ENCODE data around the gene COL1A1.

Gene COL1A1

DNA sequence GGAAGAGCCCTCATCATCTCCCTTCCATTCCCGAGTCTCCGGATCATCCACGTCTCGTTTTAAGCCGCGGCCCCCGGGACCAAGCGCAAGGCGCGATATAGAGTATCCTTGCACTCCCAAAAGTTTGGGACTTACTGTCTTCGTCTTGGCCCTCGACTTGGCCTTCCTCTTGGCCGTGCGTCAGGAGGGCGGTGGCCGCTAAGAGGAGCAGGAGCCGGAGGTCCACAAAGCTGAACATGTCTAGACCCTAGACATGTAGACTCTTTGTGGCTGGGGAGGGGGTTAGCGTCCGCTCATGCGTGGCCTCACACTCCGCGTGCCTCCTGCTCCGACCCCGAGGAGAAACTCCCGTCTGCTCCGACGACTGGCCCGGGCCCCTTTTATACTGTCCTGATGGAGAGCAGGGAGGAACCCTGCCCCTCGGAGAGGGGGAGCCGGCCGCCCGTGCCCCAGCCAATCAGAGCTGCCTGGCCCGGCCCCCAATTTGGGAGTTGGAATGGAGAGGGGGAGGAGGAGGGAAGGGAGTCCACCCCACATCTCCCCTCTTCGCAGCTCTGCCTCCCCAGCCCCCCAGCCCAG, at the start of gene COL1A1:
COL1A1 (minus strand) TSS at position 356 of the 579 bp plus-strand sequence; CDS start at position 238, 118 bp downstream.
- no peak for DNase-seq

DNA sequence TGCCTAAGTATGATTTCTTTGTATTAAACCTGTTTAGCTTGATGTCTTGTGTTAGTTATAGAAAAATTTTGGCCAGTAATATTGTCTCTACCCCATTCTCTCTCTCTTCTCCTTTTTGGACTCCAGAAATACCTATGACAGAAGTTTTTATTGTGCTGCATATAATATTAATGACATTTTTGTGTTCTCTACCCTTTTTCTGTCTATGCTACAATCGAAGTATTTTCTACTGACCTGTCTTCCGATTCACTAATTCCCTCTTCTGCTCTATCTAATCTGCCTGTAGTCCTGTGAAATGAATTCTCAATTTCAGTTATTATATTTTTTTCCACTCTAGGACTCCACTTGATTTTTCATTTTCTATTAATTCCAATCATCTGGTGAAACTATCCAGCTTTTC, 46.8 kb upstream of the COL1A1 start:
- DNase-seq, result no peak

- no peak for DNase-seq
Measured at GRCh38 chr17:50244771-50245170, 43.3 kb upstream of the COL1A1 start.

- DNase-seq, result no peak
Measured at GRCh38 chr17:50241431-50241830, 40.0 kb upstream of the COL1A1 start.

GRCh38 chr17:50240851-50241250, 39.4 kb upstream of the COL1A1 start:
- DNase-seq, result no peak

DNA sequence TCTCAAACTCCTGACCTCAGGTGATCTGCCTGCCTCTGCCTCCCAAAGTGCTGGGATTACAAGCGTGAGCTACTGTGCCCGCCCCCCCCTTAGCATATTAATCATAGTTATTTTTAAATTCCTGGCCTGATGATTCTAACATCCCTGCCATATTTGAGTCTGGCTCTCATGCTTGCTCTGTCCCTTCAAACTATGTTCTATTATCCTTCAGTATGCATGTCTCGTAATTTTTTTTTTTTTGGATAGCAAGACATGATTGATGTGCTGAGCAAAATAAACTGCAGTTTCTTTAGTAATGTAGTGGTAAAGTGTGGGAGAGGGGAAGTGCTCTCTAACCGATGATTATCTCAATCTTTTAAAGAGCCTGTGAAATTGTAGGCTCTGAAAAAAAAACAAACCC, 38.5 kb upstream of the COL1A1 start:
- DNase-seq, result no peak

- DNase-seq, result no peak
Measured at GRCh38 chr17:50238601-50239280, 37.3 kb upstream of the COL1A1 start.

DNA sequence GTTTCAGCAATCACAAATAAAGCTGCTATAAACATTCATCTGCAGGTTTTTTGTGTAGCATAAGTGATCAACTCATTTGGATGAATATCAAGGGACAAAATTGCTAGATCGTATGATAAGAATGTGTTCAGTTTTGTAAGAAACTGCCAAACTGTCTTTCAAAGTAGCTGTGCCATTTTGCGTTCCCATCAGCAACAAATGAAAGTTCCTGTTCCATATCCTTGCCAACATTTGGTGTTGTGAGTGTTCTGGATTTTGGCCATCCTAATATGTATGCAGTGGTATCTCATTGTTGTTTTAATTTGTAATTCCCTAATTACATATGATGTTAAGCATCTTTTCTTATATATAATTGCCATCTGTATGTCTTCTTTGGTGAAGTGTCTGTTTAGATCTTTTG, 36.5 kb upstream of the COL1A1 start:
- no peak for DNase-seq

DNA sequence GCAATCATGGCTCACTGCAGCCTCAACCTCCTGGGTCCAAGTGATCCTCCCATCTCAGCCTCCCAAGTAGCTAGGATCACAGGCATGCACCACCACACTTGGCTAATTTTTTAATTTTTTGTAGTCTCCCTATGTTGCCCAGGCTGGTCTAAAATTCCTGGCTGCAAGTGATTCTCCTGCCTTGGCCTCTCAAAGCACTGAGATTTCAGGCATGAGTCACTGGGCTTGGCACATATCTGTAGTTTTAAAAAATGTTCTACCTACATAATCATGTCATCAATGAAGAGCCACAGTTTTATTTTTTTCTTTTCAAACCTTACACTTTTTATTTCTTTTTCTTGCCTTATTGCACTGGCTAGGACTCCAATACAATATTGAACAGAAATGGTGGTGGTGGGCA, 33.1 kb upstream of the COL1A1 start:
- no peak for DNase-seq

DNA sequence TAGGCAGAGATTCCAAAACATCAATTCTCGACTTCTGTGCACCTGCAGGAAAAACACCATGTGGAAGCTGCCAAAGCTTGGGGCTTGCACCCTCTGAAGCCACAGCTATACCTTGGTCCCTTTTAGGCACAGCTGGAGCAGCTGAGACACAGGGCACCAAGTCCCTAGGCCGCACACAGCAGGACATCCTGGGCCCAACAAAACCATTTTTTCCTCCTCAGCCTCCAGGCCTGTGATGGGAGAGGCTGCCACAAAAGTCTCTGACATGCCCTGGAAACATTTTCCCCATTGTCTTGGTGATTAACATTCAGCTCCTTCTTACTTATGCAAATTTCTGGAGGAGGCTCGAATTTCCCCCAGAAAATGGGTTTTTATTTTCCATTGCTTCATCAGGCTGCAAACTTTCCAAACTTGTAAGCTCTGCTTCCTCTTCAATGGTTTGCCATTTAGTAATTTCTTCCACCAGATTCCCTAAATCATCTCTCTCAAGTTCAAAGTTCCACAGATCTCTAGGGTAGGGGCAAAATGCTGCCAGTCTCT, 24.3 kb upstream of the COL1A1 start:
- no peak for DNase-seq

DNA sequence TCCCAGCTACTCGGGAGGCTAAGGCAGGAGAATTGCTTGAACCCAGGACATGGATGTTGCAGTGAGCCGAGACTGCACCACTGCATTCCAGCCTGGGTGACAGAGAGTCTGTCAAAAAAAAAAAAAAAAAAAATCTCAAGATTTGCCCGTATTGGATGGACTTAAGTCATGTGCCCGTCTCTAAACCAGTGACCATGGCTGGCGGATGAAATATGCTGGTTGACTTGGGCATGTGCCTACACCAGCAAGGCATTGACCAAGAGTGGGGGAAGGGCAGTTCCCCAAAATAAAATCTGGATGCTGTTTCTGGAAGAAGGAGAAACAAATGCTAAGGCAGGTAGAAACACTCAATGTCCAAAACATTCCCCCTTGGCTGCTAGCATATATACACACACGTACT, 21.5 kb upstream of the COL1A1 start:
- DNase-seq, result no peak

- DNase-seq, result no peak
Measured at GRCh38 chr17:50221864-50222545, 20.6 kb upstream of the COL1A1 start.

DNA sequence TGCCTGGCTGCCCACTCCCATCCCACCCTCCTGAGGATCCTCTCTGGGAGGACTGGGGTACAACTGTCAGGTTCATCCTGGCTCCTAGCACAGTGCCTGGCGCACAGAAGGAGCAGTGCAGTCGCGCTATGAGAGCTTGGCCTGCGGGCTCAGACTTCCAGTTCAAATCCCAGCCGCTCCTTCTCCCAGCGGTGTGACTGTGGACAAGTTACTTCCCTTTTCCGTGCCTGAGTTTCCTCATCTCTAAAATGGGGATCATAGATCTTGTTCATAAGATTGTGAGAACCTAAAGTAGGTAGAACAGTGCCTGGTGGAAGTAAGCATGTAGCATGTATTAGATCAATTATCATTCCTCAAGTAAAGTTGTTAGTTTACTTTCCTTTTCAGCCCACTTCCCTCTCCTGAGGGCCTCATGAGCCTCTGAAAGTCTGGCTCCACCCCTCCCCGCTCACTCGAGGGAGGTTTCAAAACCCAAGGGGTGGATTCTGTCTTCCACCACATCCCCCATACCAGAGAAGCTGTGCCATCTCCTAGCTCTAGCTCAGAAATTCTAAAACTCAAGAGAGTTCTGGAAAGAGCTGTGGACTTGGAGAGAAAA, 19.9 kb upstream of the COL1A1 start:
- no peak for DNase-seq

DNA sequence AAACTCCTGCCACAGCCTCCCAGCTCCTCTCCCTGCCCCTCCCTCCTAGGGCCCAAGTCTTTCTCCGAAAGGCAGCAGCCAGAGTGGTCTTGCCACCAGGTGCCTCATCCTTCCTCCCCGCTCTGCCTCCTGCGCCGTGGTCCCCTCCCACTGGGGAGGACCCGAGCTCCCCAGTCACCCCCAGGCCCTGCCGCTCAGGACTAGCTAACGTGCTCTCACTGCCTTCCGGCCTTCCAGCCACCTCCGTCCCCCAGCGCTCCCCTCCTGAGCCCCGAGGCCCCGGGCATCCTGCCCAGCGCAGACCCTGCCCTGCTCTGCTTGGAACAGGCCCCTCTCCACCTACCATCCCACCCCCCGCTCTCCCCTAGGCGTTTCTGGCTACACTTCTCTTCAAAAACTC, 19.4 kb upstream of the COL1A1 start:
- no peak for DNase-seq

DNA sequence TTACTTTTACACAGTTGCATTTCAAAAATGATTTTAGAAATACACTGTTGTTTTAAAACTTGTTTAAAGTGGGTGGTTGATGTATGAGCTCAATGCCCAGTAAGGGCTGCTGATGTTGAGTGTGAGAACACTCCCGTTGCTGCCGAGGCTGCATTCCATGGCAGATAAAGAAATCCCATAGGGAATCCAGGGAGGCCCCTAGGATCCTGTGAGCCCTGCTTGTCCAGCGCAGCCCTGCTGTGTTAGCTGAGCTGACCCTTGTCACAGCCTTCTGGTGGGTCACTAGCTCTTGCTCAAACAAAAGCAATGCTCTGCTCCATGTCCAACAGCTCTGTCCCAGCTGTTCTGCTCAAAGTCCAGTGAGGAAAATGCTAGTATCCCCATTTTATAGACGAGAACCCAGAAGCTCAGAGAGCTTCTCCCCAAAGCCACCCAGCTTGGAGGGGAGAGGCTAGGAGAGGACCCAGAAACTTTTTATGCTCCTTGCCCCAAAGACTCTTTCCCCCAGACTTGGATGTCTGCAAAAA, 18.6 kb upstream of the COL1A1 start:
- DNase-seq, result no peak

GRCh38 chr17:50219342-50219741, 17.9 kb upstream of the COL1A1 start:
- no peak for DNase-seq

GRCh38 chr17:50218771-50219315, 17.4 kb upstream of the COL1A1 start:
- no peak for DNase-seq

DNA sequence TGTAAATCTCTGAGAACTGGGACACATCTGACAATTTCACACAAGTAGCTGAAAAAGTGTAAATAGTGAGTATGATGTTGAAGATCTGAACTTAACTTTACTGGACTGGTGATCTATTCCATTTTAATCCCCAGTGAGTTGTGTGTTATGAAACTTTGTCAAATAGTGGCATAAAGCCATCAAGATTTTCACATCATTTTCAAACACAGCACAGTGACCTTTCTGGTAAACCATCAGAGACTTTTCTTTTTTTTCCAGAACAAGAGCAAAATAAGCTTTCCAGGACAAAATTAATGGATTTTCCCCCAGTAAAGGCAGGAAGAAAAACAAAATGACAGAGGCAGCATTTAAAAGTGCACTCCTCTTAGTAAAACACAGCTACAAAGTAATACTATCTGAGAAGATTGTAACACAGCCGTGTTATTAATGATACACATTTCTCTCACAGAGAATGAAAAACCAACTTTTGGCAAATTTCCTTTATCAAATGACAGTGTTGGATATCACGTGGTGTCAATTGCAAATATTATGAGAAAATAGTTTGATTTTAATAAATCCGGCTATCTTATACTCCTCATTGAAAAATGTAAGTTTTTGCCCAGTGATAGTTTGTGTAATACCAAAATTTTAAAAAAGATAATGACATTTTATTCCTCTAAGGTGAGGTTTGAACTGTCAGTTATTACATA, 16.8 kb upstream of the COL1A1 start:
- DNase-seq, result no peak

GRCh38 chr17:50217591-50217990, 16.2 kb upstream of the COL1A1 start:
- DNase-seq, result no peak

DNA sequence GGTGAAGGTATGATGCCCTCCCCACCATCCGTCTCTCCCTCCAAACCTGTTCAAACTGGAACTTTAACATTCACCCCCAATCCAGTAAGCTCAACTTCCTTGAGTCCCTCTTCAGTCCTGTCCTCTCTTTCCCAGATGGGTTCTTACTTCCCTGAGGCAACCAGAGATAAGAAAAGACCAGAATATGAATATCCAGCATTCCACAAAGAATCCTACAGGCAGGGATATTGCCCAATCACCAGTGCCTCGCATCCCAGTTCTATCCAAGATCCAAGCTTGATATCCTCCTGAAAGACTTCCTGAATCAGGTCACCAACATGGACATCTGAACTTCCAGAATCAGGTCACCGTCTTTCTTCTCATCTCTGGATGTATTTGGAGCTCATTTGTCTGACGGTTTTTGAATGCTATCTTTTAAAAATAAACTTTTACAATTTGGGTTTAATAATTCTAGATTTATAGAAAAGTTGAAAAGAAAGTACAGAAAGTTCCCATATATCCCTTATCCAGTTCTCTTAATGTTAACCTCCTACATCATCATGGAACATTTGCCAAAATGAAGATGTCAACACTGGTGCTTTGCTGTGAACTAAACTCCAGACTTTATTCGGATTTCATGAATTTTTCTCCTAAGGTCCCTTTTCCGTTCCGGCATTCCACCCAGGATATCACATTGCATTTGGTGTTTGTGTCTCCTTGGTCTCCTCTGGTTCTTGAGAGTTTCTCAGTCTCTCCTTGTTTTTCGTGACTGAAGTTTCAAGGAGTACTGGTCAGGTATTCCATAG, 13.7 kb upstream of the COL1A1 start:
- DNase-seq, result no peak

Measured in activated T-cell treated with anti-CD3 and anti-CD28 coated beads, Interleukin-2, amount 50 U/mL, for 1 hour (primary cell).